MM.1S (cell line): Measurements from ENCODE around the gene GSTA5.
A peak's percentile ranks its signal among the peaks of the same experiment; 100 is the strongest.

ENCODE experiments used
- EZH2 ChIP-seq: fragments of 300-600 bp; sonication (generic); optimal IDR thresholded peaks from 2 replicates; pipeline ENCODE3; 2017; ENCODE audit warnings: low read depth, mild to moderate bottlenecking, antibody characterized with exemption, low read length, mixed read lengths
- EZH2phosphoT487 ChIP-seq: fragments of 300-600 bp; sonication (generic); IDR thresholded peaks from 2 replicates; pipeline ENCODE4 v1.6.1; 2018; ENCODE audit warnings: antibody characterized with exemption, low read length
- TF ChIP-seq, protein P1 (sequence below): fragments of 300-600 bp; sonication (generic); IDR thresholded peaks from 2 replicates; pipeline ENCODE4 v1.5.1; 2016; ENCODE audit warnings: antibody characterized with exemption, low read length, mixed read lengths

GRCh38 chr6:52839124-52840055 is 1.2 kb downstream of the GSTA5 start:
- TF ChIP-seq, protein P1, sequence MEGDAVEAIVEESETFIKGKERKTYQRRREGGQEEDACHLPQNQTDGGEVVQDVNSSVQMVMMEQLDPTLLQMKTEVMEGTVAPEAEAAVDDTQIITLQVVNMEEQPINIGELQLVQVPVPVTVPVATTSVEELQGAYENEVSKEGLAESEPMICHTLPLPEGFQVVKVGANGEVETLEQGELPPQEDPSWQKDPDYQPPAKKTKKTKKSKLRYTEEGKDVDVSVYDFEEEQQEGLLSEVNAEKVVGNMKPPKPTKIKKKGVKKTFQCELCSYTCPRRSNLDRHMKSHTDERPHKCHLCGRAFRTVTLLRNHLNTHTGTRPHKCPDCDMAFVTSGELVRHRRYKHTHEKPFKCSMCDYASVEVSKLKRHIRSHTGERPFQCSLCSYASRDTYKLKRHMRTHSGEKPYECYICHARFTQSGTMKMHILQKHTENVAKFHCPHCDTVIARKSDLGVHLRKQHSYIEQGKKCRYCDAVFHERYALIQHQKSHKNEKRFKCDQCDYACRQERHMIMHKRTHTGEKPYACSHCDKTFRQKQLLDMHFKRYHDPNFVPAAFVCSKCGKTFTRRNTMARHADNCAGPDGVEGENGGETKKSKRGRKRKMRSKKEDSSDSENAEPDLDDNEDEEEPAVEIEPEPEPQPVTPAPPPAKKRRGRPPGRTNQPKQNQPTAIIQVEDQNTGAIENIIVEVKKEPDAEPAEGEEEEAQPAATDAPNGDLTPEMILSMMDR: peak; percentile 82
- TF ChIP-seq EZH2phosphoT487 (no peak), EZH2 (no peak)
